HG03354 (cell line): ENCODE measurements around the gene GRIK4.

ENCODE experiments used
- ATAC-seq: cut with Tn5 transposase; IDR thresholded peaks from one replicate; pipeline ENCODE4 v1.9.1; 2021; ENCODE audit warnings: mild to moderate bottlenecking; ENCODE audit not compliant: unreplicated experiment, poor library complexity, severe bottlenecking

The GRIK4 gene

GRCh38 chr11:120688163-120688562, 176.6 kb downstream of the GRIK4 start:
- no peak for ATAC-seq

- ATAC-seq, result no peak
Observed at GRCh38 chr11:120689596-120690275, 178.2 kb downstream of the GRIK4 start.

GRCh38 chr11:120690406-120690805, 178.9 kb downstream of the GRIK4 start:
- ATAC-seq, result no peak

GRCh38 chr11:120694726-120695125, 183.2 kb downstream of the GRIK4 start:
- no peak for ATAC-seq

GRCh38 chr11:120695426-120695825, 183.9 kb downstream of the GRIK4 start:
- ATAC-seq, result no peak

GRCh38 chr11:120695939-120696338, 184.4 kb downstream of the GRIK4 start:
- no peak for ATAC-seq

- no peak for ATAC-seq
Observed at GRCh38 chr11:120696597-120697218, 185.2 kb downstream of the GRIK4 start.

- ATAC-seq, result no peak
Observed at GRCh38 chr11:120698918-120699317, 187.4 kb downstream of the GRIK4 start.

GRCh38 chr11:120702656-120703055, 191.1 kb downstream of the GRIK4 start:
- ATAC-seq, result no peak

- peak; percentile 76 for ATAC-seq
Observed at GRCh38 chr11:120703358-120704152, 192.0 kb downstream of the GRIK4 start.

GRCh38 chr11:120704256-120704750, 192.8 kb downstream of the GRIK4 start:
- ATAC-seq, result peak; percentile 6

- no peak for ATAC-seq
Observed at GRCh38 chr11:120706257-120706656, 194.7 kb downstream of the GRIK4 start.

GRCh38 chr11:120707098-120707497, 195.6 kb downstream of the GRIK4 start:
- ATAC-seq, result no peak

- no peak for ATAC-seq
Observed at GRCh38 chr11:120707663-120708062, 196.1 kb downstream of the GRIK4 start.

GRCh38 chr11:120708511-120709183, 197.1 kb downstream of the GRIK4 start:
- ATAC-seq, result no peak

- ATAC-seq, result peak; percentile 75
Observed at GRCh38 chr11:120709808-120710207, 198.3 kb downstream of the GRIK4 start.

- peak; percentile 19 for ATAC-seq
Observed at GRCh38 chr11:120710354-120711131, 199.0 kb downstream of the GRIK4 start.

- no peak for ATAC-seq
Observed at GRCh38 chr11:120712014-120712413, 200.5 kb downstream of the GRIK4 start.

- no peak for ATAC-seq
Observed at GRCh38 chr11:120712881-120713280, 201.3 kb downstream of the GRIK4 start.
